ENCODE measurements around the gene INSYN2B.

The INSYN2B gene

GRCh38 chr5:169980418-169981053 is at the start of gene INSYN2B:
Gene INSYN2B, minus strand, starts transcription at chr5:169980495. Its CDS starts 96,597 bp downstream, at chr5:169883898.
- DNase-seq (ENCODE audit: low read depth in 1 of 2, low spot score in 1 of 2): no peak

GRCh38 chr5:170028124-170028523 is 47.8 kb upstream of the INSYN2B start:
- no peak for DNase-seq (ENCODE audit: low read depth in 1 of 2, low spot score in 1 of 2)

- no peak for DNase-seq (ENCODE audit: low read depth in 1 of 2, low spot score in 1 of 2)
These were observed 45.6 kb upstream of the INSYN2B start for GRCh38 chr5:170025853-170026252.

- no peak for DNase-seq (ENCODE audit: low read depth in 1 of 2, low spot score in 1 of 2)
These were observed 41.2 kb upstream of the INSYN2B start for GRCh38 chr5:170021506-170021905.

- DNase-seq (ENCODE audit: low read depth in 1 of 2, low spot score in 1 of 2): no peak
These were observed 40.1 kb upstream of the INSYN2B start for GRCh38 chr5:170020423-170020822.

GRCh38 chr5:170012622-170013021 is 32.3 kb upstream of the INSYN2B start:
- no peak for DNase-seq (ENCODE audit: low read depth in 1 of 2, low spot score in 1 of 2)

GRCh38 chr5:170011751-170012150 is 31.5 kb upstream of the INSYN2B start:
- no peak for DNase-seq (ENCODE audit: low read depth in 1 of 2, low spot score in 1 of 2)

- DNase-seq (ENCODE audit: low read depth in 1 of 2, low spot score in 1 of 2): no peak
These were observed 30.3 kb upstream of the INSYN2B start for GRCh38 chr5:170010595-170010994.

- no peak for DNase-seq (ENCODE audit: low read depth in 1 of 2, low spot score in 1 of 2)
These were observed 28.1 kb upstream of the INSYN2B start for GRCh38 chr5:170008376-170008775.

- no peak for DNase-seq (ENCODE audit: low read depth in 1 of 2, low spot score in 1 of 2)
These were observed 25.7 kb upstream of the INSYN2B start for GRCh38 chr5:170006021-170006420.

GRCh38 chr5:170000155-170000554 is 19.9 kb upstream of the INSYN2B start:
- DNase-seq (ENCODE audit: low read depth in 1 of 2, low spot score in 1 of 2): no peak

GRCh38 chr5:169999621-170000020 is 19.3 kb upstream of the INSYN2B start:
- no peak for DNase-seq (ENCODE audit: low read depth in 1 of 2, low spot score in 1 of 2)

GRCh38 chr5:169997798-169998197 is 17.5 kb upstream of the INSYN2B start:
- DNase-seq (ENCODE audit: low read depth in 1 of 2, low spot score in 1 of 2): no peak

- DNase-seq (ENCODE audit: low read depth in 1 of 2, low spot score in 1 of 2): no peak
These were observed 13.1 kb upstream of the INSYN2B start for GRCh38 chr5:169993485-169993790.

GRCh38 chr5:169992789-169993484 is 12.6 kb upstream of the INSYN2B start:
- no peak for DNase-seq (ENCODE audit: low read depth in 1 of 2, low spot score in 1 of 2)

GRCh38 chr5:169991115-169991869 is 11.0 kb upstream of the INSYN2B start:
- no peak for DNase-seq (ENCODE audit: low read depth in 1 of 2, low spot score in 1 of 2)

- no peak for DNase-seq (ENCODE audit: low read depth in 1 of 2, low spot score in 1 of 2)
These were observed 9.1 kb upstream of the INSYN2B start for GRCh38 chr5:169989365-169989764.

- DNase-seq (ENCODE audit: low read depth in 1 of 2, low spot score in 1 of 2): no peak
These were observed 8.7 kb upstream of the INSYN2B start for GRCh38 chr5:169988947-169989346.

GRCh38 chr5:169988206-169988605 is 7.9 kb upstream of the INSYN2B start:
- no peak for DNase-seq (ENCODE audit: low read depth in 1 of 2, low spot score in 1 of 2)

GRCh38 chr5:169979871-169980270 is 424 bp downstream of the INSYN2B start:
- DNase-seq (ENCODE audit: low read depth in 1 of 2, low spot score in 1 of 2): no peak

- no peak for DNase-seq (ENCODE audit: low read depth in 1 of 2, low spot score in 1 of 2)
These were observed 1.6 kb downstream of the INSYN2B start for GRCh38 chr5:169978714-169979113.

- DNase-seq (ENCODE audit: low read depth in 1 of 2, low spot score in 1 of 2): no peak
These were observed 6.0 kb downstream of the INSYN2B start for GRCh38 chr5:169974121-169974770.
